ENCODE data around the gene AGR3.

Gene AGR3

DNA sequence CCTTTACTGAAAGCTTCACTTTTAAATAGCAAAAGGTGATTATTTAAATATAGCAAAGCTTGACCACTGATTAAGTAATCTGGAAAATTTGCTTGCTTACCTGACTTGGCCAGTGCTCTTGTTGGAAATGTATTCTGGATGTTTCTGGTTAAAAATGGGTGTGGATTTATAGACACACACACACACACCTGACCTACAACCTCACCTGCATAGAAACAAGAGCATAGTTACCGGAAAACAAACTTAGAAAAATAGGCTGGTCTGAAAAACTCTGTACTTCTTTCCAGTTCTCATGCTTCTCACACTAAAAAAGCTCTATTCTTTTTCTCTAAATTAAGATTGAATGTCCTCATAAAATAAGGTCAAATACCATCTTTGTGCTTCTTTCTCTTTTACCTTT lies at the start of gene AGR3:
AGR3 (minus strand) TSS at position 140 of the 400 bp plus-strand sequence. CDS start 3,365 bp downstream, outside the sequence.
- no peak for DNase-seq

DNA sequence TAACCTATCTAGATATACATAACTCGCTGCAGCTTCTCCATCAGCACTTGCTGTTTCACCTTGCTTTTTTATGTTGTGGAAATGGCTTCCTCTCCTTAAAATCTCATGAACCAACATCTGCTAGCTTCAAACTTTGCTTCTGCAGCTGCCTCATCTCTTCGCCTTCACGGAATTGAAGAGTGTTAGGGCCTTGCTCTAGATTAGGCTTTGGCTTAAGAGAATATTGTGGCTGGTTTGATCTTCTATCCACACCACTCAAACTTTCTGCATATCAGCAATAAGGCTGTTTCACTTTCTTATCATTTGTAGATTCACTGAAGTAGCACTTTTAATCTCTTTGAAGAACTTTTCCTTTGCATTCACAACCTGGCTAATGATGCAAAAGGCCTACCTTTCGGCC lies 49.2 kb upstream of the AGR3 start:
- DNase-seq, result no peak

DNA sequence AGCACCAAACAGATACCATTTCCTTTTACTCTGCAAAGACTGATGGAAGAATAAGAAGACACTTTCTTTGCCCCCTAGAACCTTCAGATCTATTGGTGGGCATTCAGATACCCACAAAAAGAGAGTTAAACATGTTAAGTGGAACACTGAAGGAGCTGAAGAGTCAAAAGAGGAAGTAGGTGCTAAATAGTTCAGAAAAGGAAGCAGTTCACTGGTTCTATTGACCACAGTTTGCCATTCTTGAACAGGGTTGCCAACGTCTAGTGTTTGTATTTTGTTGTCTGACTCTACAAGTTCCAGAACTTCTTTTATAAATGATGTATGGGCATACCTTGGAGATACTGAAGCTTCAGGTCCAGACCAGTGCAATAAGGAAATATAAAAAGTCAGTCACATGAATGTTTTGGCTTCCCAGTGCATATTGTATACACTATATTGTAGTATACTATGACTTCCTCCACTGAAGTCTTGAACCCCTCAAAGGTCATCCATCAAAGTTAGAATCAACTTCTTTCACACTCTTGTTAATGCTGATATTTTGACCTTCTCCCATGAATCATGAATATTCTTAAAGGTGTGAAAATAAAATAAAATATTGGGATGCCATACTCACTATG lies 47.5 kb upstream of the AGR3 start:
- peak; percentile 33 for DNase-seq

DNA sequence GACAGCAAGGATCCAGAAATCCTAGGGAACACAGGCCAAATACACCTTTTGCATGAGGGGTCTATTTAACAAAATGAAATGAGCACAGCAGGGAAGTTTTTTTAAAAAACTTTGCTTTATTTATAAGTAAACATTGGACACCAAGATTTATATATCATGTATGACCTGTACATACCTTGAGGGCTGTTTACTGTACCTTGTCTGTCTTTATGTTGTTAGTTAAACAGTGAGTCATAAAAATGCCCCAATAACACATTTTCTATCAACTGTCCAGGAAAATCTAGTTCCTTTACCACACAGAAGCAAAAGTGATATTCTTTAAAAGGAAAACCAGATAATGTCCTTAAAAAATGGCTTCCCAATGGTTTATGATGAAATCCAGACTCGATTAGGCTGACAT lies 45.1 kb upstream of the AGR3 start:
- DNase-seq, result no peak

DNA sequence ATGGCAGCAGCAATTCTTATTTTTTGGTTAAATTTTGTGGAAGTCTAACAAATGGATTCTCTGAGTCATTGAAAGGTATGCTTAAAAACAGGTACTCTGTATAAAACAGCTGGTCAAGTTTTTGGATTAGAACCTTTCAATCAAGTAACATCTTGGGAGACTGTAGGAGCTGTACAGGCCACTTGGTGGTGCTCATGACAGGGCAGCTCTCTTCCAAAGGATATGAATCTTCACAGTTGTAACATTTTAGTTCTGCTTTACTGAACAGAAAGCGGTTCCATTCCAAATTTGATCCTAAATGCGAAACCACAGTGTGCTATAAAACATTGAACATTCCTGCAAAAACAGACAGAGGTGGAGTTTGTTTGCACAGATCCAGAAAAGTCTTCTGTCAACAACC lies 44.5 kb upstream of the AGR3 start:
- no peak for DNase-seq

DNA sequence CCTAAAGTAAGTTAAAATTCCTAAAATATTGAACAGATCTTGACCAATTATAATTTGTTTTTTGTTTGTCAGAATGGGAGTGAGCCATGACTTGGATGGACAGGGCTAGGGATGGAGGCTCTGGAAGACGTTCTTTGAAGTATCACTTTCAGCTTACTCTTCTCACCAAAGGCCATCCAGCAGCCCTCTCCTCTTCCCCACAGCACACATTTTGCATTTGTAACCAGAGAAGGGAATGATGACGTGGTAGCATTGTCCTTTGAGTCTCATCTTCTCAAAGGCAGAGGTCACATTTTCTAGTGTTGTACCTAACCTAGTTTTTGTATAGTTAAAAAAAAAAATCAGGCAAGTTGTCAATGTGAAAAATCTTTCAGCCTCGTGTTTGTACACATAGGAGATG lies 43.8 kb upstream of the AGR3 start:
- no peak for DNase-seq

DNA sequence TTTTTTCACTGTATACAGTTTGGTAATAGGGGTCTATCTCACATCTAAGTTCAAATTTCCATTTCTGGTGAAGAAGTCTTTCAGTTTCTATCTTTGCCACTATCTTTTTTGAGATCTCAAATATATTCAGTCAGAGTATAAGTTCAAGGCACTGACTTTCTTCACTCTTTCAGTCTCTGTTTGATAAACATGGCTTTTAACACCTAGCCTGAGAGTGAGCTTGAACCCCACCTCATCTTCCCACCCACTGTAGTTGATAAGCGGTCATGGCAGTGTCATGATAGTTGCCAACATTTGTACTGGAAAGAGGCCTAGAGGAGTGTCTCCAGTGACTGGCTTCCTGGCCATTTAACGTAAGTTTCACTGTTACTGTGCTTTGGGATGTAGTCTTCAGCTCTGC lies 41.2 kb upstream of the AGR3 start:
- DNase-seq, result no peak

DNA sequence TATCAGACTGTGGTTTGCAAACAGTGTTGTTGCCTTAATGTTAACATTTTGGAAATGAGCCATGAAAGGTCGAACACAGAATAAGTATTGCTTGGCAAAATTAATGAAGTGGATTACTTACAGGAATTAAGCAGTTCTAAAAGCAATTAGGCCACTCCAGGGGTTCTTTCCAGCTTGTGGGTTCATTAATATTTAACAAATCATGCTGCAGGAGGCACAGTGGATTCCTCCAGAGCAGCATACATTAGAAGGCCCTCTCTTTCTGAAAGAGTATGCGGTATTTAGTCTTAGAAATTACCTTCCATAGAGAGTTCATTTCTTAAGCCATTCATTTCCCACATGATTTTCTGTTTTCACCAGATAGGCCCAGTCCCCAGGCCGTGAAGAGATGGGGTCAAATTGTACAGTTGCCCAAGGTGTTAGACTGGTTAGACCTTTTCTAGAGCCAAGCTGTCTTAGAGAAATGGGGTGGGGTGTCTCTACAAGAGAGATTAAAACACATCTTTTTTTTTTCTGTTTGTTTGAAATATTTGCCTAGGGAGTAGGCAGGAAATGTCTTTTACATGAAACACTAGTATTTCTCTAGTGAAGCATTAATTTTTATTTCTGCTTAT lies 40.0 kb upstream of the AGR3 start:
- DNase-seq, result no peak

DNA sequence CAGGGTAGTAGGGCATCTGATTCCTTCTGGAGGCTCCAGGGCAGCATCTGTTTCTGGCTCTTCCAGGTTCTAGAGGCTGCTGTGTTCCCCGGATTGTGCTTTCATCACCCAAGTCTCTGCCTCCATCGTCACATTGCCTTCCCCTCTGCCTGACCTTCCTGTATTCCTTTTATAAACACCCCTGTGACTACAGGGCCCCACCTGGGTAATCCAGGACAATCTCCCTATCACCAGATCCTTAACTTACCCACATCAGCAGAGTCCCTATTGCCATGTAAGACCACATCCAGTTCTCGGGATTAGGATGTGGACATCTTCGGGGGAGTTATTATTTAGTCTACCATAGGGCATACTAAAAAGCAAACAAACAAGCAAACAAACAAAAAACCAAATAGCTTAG lies 39.4 kb upstream of the AGR3 start:
- DNase-seq, result no peak

DNA sequence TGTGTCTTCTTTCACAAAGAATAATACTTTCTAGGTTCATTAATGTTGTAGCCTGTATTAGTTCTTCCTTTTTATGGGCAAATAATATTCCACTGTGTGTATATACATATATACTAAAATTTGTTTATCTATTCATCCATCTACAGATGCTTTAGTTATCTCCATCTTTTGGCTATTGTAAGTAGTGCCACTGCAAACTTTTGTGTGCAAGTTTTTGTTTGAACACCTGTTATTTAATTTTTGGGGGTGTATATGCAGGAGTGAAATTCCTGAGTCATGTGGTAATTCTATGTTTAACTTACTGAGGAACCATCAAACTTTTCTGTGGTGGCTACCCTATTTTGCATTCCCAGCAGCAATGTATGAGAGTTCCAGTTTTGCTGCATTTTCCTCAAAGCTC lies 37.7 kb upstream of the AGR3 start:
- DNase-seq, result no peak

DNA sequence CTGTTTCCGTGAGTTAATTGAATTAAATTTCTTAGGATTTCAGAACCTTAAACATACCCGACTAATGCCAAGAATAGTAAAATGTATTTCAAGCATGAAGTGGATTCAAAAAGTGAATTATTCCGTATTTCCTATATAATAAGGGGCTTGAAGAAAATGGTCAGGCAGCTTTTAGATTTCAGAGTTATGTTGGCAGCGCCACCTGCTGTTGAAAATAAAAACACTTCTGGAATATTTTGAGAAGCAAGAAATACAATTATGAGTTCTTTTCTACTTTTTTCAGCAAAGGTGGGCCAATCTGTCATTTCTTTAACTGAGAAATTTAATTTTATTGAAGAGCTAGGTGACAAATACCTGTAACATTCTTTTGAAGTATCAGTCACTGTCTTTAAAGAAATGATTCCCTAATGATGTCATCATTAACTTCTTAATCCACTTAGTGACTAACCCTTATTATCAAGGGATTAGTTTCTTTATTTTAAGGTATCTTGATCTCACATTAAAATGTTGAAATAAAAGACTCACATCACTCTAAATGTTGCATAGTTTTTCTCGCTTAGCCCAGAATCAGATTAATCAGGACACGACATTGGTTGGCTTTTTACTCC lies 36.6 kb upstream of the AGR3 start:
- peak; percentile 47 for DNase-seq

DNA sequence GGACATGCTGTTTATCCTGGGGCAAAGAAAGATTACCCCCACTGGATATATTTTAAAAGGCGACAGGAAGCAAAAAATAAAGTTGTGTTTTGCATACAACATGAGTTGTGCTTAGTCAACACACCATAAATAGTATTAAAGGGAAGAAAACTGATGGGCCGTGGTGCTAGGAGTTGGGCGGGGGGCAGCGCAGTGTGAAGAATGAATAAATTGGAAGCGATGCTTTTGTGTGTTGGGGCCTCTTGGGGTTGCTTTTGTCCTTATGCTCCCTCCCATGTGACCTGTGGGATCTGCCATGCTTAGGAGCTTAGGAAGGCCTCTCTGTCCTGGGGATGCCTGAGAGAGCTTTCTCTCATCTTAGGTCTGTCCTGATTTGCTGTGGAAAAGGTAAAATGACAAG lies 35.0 kb upstream of the AGR3 start:
- no peak for DNase-seq

DNA sequence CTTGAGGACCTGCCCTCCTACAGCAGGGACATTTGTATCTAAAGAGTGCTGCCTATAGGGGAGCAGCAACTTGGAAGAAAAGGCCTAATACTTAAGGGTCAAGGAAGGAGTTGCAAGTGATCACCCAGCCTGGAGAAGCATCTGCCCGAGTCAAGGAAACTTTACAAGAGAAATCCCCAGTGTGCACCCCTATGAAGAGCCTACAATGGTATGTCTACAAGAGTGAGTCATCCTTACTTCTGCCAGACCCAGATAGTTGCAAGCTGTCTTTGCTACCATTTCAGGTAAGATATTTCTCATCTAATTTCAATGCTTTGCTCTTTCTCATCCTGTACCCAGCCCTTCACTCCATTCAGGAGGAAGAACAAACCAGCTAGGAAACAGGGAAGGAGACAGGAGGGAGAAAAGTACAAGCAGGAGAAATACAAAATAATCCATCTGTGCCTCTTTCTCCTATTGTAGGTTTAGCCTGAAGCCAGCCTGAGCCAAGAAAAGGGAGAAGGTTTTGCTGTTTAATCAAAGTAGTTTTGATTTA lies 34.4 kb upstream of the AGR3 start:
- DNase-seq, result no peak

DNA sequence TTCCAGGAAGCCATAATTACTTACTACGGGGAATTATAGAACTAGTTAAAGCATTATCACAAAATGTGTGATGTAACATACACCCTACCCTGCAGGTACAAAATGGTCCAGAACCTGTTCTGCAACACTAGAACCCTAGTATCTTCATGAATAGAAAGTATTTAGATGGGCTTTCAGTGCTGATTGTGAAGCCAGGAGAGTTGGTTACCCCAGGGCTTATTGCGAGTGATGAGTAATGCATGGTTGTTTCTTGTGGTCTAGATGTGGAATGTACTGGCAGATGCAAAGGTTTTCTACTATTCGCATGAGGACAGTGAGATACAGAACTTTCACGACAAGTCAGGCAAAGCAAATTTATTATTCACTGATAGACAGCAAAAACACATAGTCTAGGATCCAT lies 33.6 kb upstream of the AGR3 start:
- DNase-seq, result no peak

DNA sequence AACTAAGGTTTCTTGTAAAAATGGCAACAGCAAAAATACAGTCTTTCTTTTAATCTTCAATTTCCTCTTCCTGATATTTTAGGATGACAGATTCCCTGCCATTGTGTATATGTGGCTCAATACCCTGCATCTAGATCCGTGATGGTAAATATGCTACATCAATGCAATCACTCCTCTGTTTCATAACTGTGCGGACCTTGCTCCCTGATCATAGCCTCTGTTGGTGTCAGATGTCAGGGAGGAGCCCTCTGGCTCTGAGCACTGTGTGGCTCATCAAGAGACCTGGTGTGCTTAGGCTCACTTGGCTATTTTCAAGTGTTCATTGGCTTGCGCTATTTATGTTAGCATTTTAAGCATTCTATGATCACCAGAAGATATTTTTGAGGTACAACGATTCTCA lies 33.0 kb upstream of the AGR3 start:
- DNase-seq, result no peak

DNA sequence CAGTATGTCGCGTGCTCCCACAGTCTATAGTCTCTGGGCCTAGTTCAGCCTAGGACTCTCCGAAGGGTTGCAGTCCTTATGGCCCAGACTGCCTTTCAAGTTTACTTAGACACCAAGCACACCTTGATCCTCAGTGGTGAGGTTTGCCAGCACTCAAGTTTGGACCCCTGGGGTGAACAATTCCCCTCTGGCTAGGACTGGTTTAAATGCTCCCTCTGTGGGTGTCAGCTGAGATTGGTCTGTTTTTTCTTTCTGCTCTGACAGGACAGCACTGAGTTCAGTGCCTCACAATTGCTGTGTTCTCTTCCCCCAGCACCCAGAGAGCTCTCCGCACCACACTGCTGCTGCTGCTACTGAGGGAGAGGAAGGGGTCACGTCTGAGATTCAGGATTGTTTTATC lies 31.9 kb upstream of the AGR3 start:
- no peak for DNase-seq

DNA sequence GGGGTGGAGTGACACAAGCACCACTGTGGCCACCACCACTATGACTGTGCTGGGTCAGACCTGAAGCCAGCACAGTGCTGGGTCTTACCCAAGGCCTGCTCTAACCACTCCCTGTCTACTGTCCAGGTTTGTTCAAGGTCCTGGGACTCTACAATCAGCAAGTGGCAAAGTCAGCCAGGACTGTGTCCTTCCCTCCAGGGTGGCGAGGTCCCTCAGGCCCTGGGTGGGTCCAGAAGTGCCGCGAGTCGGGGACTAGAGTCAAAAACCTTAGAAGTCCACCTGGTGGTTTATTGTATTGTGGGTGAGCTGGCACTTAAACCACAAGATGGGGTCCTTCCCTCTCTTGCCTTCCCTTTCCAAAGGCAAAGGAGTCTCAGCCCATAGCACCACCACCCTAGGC lies 30.8 kb upstream of the AGR3 start:
- no peak for DNase-seq

DNA sequence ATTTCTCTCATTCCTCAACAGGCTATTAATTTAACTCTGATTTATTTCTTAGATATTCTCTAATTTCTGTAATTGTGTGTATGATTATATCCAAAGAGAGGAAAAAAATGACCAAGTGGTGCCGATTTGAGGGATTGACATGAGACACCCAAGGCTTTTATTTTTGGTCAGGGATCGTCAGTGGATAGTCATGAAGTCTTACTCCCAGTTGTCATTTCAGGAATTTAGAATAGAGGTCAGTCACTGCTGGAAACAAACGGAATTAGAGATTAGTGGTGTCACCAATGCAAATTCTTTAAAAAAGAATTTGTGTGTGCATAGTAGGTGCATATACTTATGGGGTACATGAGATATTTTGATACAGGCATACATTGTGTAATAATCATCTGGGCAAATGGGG lies 26.8 kb upstream of the AGR3 start:
- no peak for DNase-seq

DNA sequence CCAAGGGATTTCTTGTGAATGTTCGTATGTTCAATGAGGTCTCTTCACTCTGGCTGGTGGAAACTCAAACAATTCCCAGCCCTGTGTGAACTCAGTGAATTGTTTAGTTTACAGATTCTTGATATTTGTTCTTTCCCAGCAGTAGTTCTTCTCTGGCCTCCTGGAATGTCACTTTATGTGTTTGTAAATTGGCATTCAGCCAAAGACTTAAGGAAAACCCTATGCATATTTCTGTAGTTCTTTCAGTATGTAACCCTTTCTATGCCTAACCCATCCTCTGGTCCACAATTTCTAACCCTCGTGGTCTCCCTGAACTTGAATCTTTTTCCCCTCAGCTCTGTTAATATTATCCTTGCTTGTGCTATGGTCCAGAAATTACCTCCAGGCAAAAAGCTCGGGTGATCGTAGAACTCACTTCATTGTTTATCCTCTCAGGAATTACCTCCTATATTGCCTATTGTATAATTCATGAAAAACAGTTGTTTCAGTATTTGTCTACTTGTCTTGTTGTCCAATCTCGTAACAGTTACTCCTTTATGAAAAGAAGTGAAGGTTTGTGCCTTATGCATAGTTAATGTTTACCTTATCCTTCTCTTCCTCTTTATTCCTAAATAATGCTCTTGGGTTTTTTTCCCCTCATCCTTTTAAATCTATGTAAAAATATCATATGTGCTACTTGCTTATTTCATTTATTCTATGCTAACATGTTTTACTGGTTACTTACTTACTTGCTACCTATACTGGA lies 23.7 kb upstream of the AGR3 start:
- no peak for DNase-seq

DNA sequence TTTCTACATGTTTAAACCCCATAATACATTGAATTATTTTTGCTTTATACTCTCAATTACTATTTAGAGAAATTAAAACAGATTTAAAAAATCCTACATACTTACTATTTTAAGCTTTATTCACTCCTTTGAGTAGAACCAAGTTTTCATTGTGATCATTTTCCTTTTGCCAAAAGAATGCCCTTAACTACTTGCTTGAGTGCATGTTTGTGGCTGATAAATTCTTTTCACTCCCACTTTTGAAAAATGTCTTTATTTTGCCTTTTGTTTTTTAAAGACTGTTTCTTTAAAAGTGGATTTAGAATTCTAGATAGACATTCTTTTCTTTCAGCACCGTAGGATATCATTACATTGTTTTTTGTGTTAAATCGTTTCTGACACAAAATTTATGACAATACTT lies 22.3 kb upstream of the AGR3 start:
- no peak for DNase-seq

DNA sequence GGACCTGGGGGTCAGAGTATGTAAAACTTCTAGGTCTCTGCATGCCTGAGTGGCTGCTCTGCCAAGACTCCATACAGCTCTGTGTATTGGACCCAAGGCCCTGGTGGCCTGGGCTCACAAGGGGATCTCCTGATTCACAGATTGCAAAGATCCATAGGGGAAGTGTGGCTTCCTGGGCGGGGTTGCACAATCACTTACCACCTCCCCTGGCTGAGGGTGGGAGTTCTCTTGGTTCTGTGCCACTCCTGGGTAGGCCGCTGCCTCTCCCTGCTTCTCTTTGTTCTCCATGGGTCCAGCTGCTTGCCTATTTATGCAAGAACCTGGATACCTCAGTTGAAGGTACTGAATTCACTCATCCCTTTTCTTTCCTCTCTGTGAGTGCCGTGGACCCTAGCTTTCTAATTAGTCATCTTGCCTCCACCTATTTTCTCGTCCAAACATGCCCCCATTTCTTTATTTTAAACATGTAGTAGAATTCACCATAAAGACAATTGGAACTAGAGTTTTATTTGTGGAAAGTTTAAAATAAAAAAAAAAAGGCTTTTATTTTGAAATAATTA lies 18.5 kb upstream of the AGR3 start:
- no peak for DNase-seq

DNA sequence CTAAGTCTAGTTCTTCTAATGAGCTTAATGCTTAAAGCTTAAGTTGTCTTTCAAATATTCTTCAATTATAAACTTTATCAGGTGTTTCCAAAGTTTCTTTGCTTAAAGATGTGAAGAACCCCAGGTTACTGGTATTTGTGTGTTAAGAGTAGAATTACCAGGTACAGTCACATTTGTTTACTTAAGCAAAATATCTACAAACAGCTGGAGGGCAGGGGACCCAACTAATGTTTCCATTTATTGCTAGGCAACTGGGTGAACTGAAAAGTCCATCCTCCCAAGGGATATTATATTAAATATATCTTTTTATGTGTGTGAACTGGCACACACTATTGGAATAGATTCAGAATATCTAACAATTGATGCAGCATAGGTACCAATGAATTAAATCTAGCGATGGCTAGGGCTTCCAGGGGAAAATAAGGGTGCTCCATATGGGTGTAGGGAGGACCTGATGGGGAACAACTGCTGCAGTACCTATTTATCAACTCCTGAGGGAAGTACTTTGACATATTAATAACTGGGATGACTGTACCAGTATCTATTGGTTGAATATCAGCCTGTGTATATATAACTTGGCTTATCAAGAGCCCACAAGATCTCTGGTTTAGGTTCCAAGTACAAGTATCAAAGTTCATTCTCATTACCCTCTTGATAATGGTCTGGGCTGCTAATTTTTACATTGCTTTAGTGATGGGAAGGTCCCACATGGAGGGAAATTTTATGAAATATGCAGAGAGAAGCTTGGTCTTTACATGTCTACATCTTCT lies 10.3 kb upstream of the AGR3 start:
- DNase-seq, result no peak

DNA sequence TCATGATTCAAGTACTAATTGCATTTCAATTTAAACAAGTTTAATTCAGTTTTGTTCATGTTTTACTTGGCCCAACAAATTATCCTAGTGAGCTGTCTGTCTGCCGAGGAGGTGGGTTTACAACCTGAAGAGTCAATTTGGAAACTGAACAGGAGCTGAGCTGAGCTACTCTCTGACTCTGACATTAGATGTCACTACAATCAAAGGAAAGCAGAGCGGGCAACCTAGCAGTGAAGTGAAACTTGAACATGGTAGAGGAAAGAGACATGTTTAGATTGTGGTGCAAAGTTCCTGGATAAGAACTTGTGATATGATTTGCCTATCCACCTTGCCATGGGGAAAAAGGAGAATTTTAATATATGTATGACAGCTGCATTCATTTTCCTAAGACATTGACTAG lies 9.6 kb upstream of the AGR3 start:
- peak; percentile 40 for DNase-seq
